ENCODE results near the gene NKAIN2.
"Not testable (repeated sequence)": the region's sequence is repeated elsewhere in the genome, so short reads cannot be mapped to it uniquely, and the experiment has no call there.

The NKAIN2 gene

DNA sequence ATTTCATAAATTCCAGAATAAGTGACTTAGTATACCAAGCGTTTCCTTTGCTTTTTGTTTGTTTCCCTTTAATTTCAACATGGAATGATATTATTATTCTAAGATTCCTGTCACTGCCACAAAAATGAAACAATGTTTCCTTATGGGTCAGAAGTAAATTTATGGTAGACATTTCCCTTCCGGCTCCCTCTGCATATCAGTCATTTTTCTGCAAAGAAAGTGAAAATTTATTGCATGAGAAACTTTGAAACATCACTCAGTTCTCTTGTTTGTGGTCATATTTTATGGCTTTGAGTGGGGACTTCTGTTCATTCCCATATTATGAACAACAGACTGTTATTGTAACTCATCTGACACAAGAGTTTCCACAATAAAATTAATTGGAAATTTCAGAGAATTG is 97.8 kb downstream of the NKAIN2 start:
- no peaks in the 10 kb centered on the region for H3K9me3 ChIP-seq
- TF ChIP-seq Cebpa-rat (IDR thresholded peaks at IDR 0.05): no peak
- H3K4me2 ChIP-seq: no peak overlapping the region
- no peak overlapping the region for H3K4me3 ChIP-seq
- no peak overlapping the region for H3K27ac ChIP-seq
- H4K20me1 ChIP-seq: no peaks in the 10 kb centered on the region
- H3K36me3 ChIP-seq: no peaks in the 10 kb centered on the region
- no peaks in the 10 kb centered on the region for H3K4me1 ChIP-seq
- H3K9ac ChIP-seq: no peak overlapping the region
- H3K27me3 ChIP-seq: no peaks in the 10 kb centered on the region

DNA sequence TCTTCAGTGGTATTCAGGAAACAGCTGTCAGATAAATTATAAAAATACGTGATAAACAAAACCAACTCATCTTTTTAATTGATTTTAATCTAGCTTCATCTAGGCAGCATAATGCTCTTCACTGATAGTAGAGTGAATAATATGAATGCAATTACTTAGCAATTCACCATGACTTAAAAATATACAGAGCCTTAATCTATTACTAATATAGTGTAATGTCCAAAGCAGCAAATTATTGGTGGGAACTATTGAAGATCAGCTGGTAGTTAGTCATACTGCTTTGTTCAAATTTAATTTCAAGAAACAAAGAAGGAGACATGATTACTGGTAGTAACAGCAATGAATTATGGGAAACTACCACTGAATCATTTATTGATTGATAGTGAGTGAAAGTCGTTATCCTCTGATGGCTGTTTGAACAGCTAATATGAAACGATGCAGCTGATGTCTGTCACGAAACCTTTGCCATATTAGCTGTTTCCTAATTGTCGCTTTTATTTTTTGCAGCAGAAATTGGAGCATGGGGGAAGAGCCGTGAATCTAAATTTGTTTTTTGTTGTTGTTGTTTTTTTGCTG is 99.2 kb downstream of the NKAIN2 start:
- no peak overlapping the region for H3K4me3 ChIP-seq
- H3K27ac ChIP-seq: no peak overlapping the region
- H3K9me3 ChIP-seq: no peaks in the 10 kb centered on the region
- H3K36me3 ChIP-seq: no peaks in the 10 kb centered on the region
- H3K27me3 ChIP-seq: no peaks in the 10 kb centered on the region
- no peak for TF ChIP-seq Cebpa-rat (IDR thresholded peaks at IDR 0.05)
- no peaks in the 10 kb centered on the region for H4K20me1 ChIP-seq
- H3K4me2 ChIP-seq: no peak overlapping the region
- no peaks in the 10 kb centered on the region for H3K4me1 ChIP-seq
- no peak overlapping the region for H3K9ac ChIP-seq

DNA sequence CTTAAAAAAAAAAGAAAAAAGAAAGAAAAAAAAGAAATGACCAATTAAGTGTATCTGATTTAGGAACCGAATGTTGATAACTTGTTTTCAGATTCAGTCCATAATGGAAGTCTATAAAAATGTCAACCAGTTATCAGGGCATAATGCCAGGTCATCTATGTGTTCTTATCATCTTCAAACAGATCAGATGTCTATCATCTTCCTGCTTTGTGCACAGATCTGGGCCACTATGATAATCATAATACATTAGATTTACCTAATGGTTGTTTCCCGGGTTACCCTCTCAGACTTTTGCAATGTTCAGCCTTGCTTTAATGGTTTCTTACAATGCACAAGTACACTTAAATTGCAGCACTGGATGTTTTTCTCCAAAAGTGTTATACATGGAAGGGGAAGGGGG is 100.6 kb downstream of the NKAIN2 start:
- Histone ChIP-seq H3K4me1 (no peaks in the 10 kb centered on the region), H3K4me3 (no peak overlapping the region), H3K27ac (no peak overlapping the region), H3K9ac (no peak overlapping the region), H3K27me3 (no peaks in the 10 kb centered on the region), H3K36me3 (no peaks in the 10 kb centered on the region), H3K4me2 (no peak overlapping the region), H3K9me3 (no peaks in the 10 kb centered on the region), H4K20me1 (no peaks in the 10 kb centered on the region)
- TF ChIP-seq Cebpa-rat (IDR thresholded peaks at IDR 0.05): no peak

DNA sequence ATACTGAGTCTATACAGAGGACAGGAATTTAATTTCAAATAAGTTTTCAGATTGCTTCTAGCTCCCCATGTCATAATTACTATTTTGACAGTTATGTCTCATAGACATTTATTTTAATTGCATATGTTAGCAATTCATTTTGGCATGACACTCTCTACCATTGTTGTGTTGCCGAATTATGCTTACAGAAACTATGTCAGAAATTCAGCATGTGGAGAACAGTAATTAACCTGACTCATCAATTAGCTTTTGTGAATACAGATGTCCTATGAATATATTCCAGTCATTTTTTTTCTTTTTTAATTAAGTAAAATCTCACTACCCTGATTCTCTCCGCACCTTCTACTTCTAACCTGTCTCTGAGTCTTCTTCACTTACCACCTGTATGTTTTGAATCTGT is 105.1 kb downstream of the NKAIN2 start:
- no peaks in the 10 kb centered on the region for H3K9me3 ChIP-seq
- H3K27ac ChIP-seq: no peak overlapping the region
- H3K36me3 ChIP-seq: no peaks in the 10 kb centered on the region
- H3K9ac ChIP-seq: no peak overlapping the region
- no peaks in the 10 kb centered on the region for H3K4me1 ChIP-seq
- H3K4me2 ChIP-seq: no peak overlapping the region
- no peak overlapping the region for H3K4me3 ChIP-seq
- TF ChIP-seq Cebpa-rat (IDR thresholded peaks at IDR 0.05): no peak
- no peaks in the 10 kb centered on the region for H3K27me3 ChIP-seq
- H4K20me1 ChIP-seq: no peaks in the 10 kb centered on the region

DNA sequence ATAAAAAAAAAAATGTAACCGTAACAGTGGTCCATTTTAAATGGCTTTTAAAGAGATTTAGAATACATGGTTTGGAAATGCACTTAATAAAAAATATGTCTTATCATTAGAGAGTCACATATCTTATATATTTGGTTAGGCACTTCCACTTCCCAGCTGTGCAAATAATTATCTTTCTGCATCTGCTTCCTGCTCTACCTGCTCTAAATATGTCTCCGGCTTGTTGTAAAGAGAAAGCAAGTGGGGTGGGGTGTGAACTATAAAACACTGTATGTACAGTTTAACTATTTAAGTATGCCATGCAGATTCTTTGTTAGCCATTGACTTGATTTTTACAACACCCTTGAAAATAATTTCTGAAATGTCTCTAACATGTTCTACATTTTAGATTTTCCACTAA is 106.3 kb downstream of the NKAIN2 start:
- no peak for TF ChIP-seq Cebpa-rat (IDR thresholded peaks at IDR 0.05)
- H3K4me2 ChIP-seq: no peak overlapping the region

DNA sequence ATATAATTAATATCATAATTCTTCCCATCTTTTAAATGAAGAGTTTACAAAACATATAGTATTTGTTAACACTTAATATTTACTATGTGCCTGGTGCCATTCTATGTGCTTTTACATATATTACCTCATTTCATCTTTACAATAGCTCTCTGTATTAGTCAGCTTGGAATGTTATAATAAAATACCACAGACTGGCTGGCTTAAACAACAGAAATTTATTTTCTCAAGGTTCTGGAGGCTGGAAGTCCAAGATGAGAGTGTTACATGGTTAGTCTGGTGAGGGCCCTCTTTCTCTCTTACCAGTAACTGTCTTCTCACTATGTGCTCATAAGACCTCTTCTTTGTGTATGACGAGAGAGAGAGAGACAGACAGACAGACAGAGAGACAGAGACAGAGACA is 110.2 kb downstream of the NKAIN2 start:
- no peak for TF ChIP-seq Cebpa-rat (IDR thresholded peaks at IDR 0.05)
- H3K9me3 ChIP-seq: no peaks in the 10 kb centered on the region

More for the DNA sequence above, 106.3 kb downstream of the NKAIN2 start:
- H3K9ac ChIP-seq: no peak overlapping the region
- H4K20me1 ChIP-seq: no peaks in the 10 kb centered on the region
- H3K36me3 ChIP-seq: no peaks in the 10 kb centered on the region
- H3K27ac ChIP-seq: no peak overlapping the region
- H3K27me3 ChIP-seq: no peaks in the 10 kb centered on the region
- H3K4me1 ChIP-seq: no peaks in the 10 kb centered on the region
- H3K4me3 ChIP-seq: no peak overlapping the region
- H3K9me3 ChIP-seq: no peaks in the 10 kb centered on the region

DNA sequence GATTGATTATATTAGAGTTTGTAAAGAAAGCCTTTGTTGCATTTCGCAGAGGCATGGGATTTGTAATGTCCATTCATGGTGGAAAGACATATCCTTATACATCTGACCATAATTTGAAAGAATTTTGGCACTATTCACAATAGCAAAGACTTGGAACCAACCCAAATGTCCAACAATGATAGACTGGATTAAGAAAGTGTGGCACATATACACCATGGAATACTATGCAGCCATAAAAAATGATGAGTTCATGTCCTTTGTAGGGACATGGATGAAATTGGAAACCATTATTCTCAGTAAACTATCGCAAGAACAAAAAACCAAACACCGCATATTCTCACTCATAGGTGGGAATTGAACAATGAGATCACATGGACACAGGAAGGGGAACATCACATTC is 119.7 kb downstream of the NKAIN2 start:
- not testable (repeated sequence) for H3K9me3 ChIP-seq, H3K27me3 ChIP-seq, H3K4me2 ChIP-seq, H3K27ac ChIP-seq, H4K20me1 ChIP-seq, H3K4me3 ChIP-seq, H3K36me3 ChIP-seq, H3K4me1 ChIP-seq, H3K9ac ChIP-seq

More for the DNA sequence above, 110.2 kb downstream of the NKAIN2 start:
- Histone ChIP-seq H3K27ac (no peak overlapping the region), H3K4me3 (no peak overlapping the region), H4K20me1 (no peaks in the 10 kb centered on the region), H3K36me3 (no peaks in the 10 kb centered on the region), H3K4me2 (no peak overlapping the region), H3K9ac (no peak overlapping the region), H3K27me3 (no peaks in the 10 kb centered on the region), H3K4me1 (no peaks in the 10 kb centered on the region)

DNA sequence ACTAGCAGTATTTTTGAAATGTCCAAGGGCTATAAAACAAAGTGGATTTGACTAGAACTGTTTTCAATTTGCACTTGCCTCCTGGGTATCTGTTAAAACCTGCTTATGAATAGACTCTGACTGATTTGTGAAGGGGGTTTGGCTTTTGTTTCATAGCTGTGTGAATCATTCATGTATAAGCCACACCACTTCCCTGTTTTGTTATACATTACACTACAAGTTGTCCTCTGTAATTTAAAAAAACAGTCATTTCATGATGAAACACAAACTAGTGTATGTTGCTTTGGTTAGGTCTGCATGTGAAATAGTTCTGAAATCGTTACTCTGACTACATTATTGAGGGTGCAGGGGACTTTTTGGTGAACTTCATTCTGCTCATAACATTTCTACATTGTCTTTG is 121.7 kb downstream of the NKAIN2 start:
- no peak for TF ChIP-seq Cebpa-rat (IDR thresholded peaks at IDR 0.05)
- Histone ChIP-seq H3K4me2 (no peak overlapping the region), H3K9ac (no peak overlapping the region), H4K20me1 (no peaks in the 10 kb centered on the region), H3K36me3 (no peaks in the 10 kb centered on the region), H3K27me3 (no peaks in the 10 kb centered on the region), H3K4me3 (no peak overlapping the region), H3K4me1 (no peaks in the 10 kb centered on the region), H3K27ac (no peak overlapping the region), H3K9me3 (no peaks in the 10 kb centered on the region)

DNA sequence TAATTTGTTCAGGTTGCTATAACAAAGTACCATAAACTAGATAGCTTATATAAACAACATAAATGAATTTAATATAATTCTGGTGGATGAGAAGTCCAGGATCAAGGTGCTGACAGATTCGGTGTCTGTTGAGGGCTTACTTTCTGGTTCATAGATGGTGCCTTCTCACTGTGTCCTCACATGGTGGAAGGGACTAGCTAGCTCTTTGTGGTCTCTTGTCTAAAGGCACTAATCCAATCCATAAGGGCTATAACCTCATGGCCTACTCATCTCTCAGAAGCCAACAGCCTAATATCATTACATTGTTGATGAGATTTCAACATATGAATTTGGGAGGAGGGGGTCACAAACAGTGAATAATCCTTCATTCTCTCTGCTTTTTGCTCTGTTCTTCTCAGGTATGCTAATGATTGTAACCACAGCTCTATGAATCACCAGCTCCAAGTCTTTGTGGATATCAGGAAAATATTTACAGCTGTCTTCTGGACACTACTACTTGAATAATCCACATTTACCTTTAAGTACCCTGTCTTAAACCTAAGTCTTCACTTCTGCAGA is 122.3 kb downstream of the NKAIN2 start:
- Histone ChIP-seq H3K4me3 (no peak overlapping the region), H4K20me1 (no peaks in the 10 kb centered on the region), H3K9ac (no peak overlapping the region), H3K27me3 (no peaks in the 10 kb centered on the region), H3K36me3 (no peaks in the 10 kb centered on the region), H3K27ac (no peak overlapping the region), H3K4me1 (no peaks in the 10 kb centered on the region), H3K9me3 (no peaks in the 10 kb centered on the region), H3K4me2 (no peak overlapping the region)
- no peak for TF ChIP-seq Cebpa-rat (IDR thresholded peaks at IDR 0.05)

DNA sequence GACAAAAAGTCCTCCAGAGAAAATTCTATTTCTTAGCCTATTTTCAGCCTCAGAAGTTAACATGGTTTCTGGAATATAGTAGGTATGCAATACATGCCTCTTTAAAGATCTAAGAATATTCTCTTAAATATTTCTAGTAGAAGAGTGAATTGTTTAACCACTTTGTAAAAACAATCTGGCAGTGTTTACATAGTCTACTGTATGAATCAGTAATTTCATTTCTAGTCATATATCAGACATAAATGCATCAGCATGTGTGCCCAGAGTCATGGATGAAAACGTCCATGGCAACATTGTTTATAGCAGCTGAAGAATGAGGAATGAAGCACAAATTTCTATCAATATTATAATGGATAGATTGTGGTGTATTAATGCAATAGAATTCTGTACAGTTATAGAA is 124.9 kb downstream of the NKAIN2 start:
- TF ChIP-seq Cebpa-rat (IDR thresholded peaks at IDR 0.05): no peak
- H3K4me2 ChIP-seq: no peak overlapping the region
- H3K27ac ChIP-seq: no peak overlapping the region
- H3K9me3 ChIP-seq: no peaks in the 10 kb centered on the region
- no peaks in the 10 kb centered on the region for H3K4me1 ChIP-seq
- H3K4me3 ChIP-seq: no peak overlapping the region
- H3K36me3 ChIP-seq: no peaks in the 10 kb centered on the region
- no peaks in the 10 kb centered on the region for H4K20me1 ChIP-seq
- no peaks in the 10 kb centered on the region for H3K27me3 ChIP-seq
- no peak overlapping the region for H3K9ac ChIP-seq

DNA sequence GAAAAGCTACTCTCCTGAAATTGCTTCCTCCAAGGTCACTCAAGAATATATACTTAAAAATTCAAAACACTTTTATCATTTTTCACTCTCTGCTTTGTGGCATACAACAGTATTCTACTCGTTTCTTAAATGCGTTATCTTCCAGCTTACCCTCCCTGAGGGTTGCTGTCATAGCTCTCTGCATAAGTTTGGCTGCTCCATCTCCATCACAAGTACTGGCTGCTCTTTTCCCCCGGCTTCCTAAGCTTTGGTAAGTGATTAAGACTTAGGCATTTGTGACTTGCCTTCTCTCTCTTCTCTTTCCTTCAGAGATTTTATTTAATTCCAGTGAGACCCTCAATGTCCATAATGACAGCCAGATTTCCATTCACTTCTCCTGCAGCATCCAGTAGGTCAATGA is 128.3 kb downstream of the NKAIN2 start:
- no peak overlapping the region for H3K27ac ChIP-seq
- H3K9me3 ChIP-seq: no peaks in the 10 kb centered on the region
- H3K36me3 ChIP-seq: no peaks in the 10 kb centered on the region
- no peak overlapping the region for H3K9ac ChIP-seq
- no peak overlapping the region for H3K4me3 ChIP-seq
- no peaks in the 10 kb centered on the region for H4K20me1 ChIP-seq
- no peak overlapping the region for H3K4me2 ChIP-seq
- no peaks in the 10 kb centered on the region for H3K4me1 ChIP-seq
- TF ChIP-seq Cebpa-rat (IDR thresholded peaks at IDR 0.05): no peak
- H3K27me3 ChIP-seq: no peaks in the 10 kb centered on the region
